ENCODE results near the gene DCST1. TPM values are rescaled to one million over a fixed set of nuclear protein-coding genes. Genes with fewer than 3 reads are reported as not detected.

Gene DCST1
- total and polyA plus RNA-seq, 2 of the 13 experiments (the other 11 are each of a cell fraction or from before 2014, with no cell fraction given) = 0.04 TPM; not detected in 1

DNA sequence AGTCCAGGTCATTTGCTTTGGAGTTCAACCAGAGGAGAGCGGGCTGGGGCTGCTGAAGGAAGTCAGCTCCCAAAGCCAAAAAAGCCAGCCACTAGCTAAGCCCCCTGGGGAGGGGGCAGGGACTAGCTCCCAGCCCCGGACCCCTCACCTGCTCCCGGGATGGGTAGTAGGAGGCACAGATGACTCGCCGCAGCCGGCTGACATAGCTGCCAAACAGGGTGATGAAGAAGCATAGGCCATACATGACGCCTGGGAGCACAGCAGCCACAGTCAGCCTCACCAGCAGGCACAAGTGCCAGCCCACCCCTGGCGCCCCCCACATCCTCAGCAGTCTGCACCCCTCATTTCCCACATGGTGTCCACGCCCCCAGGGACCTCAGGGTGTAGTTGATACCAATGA lies 7.5 kb upstream of the DCST1 start (continued):
- no peak for TF ChIP-seq SALL2 (CRISPR knock-in tag; IDR thresholded peaks at IDR 0.05)
- TF ChIP-seq MAF1 (CRISPR knock-in tag; IDR thresholded peaks at IDR 0.05; ENCODE audit: borderline replicate concordance) = no peak
- TF ChIP-seq, protein P1, sequence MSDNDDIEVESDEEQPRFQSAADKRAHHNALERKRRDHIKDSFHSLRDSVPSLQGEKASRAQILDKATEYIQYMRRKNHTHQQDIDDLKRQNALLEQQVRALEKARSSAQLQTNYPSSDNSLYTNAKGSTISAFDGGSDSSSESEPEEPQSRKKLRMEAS (IDR thresholded peaks at IDR 0.05) = no peak

DNA sequence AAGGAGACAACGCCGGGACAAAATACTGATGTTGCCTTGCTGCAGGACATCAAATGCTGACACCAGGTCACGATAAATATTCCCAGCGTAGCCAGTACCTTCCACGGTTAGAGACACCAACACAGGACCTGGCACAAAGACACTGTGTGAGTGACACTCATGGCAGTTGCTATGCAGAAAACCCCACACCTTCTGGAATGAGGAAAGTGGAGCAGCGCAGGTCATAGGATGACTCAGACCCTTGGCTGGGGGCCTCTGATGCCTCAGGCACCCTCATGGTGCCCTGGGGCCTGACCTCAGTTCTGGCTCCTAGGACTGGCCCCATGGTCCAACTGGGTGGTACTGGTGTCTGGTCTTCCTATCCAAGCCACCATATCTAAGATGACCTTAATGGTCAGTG lies 7.0 kb upstream of the DCST1 start:
- Histone ChIP-seq H4K20me1 (ENCODE audit: insufficient read depth, low read length) (no peaks in the 10 kb centered on the region), H2AFZ (ENCODE audit: low read length) (no peak overlapping the region), H3K36me3 (replicated peaks in 1 of 2; ENCODE audit: control insufficient read depth in 1 of 2, insufficient read depth in 2 of 2, low read length in 2 of 2) (no peaks in the 10 kb centered on the region), H3K9ac (ENCODE audit: insufficient read depth, low read depth, low read length) (no peak overlapping the region), H3K27ac (ENCODE audit: extremely low read length, insufficient read depth, low read length) (no peak overlapping the region), H3K4me2 (ENCODE audit: low read depth, low read length) (no peak overlapping the region), H3K79me2 (ENCODE audit: insufficient read depth, low read length) (no peaks in the 10 kb centered on the region), H3K4me1 (ENCODE audit: insufficient read depth, low read length) (peaks cover 76% of the 10 kb centered on the region), H3K9me3 (ENCODE audit: low read length) (no peaks in the 10 kb centered on the region), H3K4me3 (replicated peaks in 1 of 3; ENCODE audit: insufficient read depth in 1 of 3, low read depth in 2 of 3, low read length in 3 of 3) (no peak overlapping the region), H3K27me3 (ENCODE audit: control insufficient read depth in 1 of 2, insufficient read depth in 2 of 2, low read length in 2 of 2) (peaks cover 2 to 22% of the 10 kb centered on the region in 2 experiments; a peak in 4 of 5 replicates)
- TF ChIP-seq ZNF441 (CRISPR knock-in tag; IDR thresholded peaks at IDR 0.05; ENCODE audit: borderline replicate concordance) = no peak
- peak; percentile 60; the same call in 1 of the 2 replicates for TF ChIP-seq RFX5 (IDR thresholded peaks at IDR 0.05; ENCODE audit: low read depth, low read length)
- TF ChIP-seq FOSL2 (CRISPR knock-in tag; IDR thresholded peaks at IDR 0.05) = peak; percentile 57; the same call in 1 of the 2 replicates
- in situ Hi-C loops (cut with HindIII; ENCODE audit: extremely low pct_ligation_motif_present, low pct_unique_long_range_greater_than_20kb) = no loop called here
- CTCF ChIA-PET (ENCODE audit: low intra/inter-chr PET ratio, low total read pairs) = no interaction called here
- no TSS peak for BruUV-seq (replicated peaks)
- FAIRE-seq (no peak), ATAC-seq (no peak), DNase-seq (ENCODE audit: low spot score) (no peak)
- intact Hi-C loops (cut with micrococcal nuclease; ENCODE audit: unreplicated experiment) = no loop called here
- POLR2A ChIA-PET = no interaction called here
- 69% methylated on average over 5 of the region's 6 CpGs for WGBS (ENCODE audit: low lambda C conversion rate)

DNA sequence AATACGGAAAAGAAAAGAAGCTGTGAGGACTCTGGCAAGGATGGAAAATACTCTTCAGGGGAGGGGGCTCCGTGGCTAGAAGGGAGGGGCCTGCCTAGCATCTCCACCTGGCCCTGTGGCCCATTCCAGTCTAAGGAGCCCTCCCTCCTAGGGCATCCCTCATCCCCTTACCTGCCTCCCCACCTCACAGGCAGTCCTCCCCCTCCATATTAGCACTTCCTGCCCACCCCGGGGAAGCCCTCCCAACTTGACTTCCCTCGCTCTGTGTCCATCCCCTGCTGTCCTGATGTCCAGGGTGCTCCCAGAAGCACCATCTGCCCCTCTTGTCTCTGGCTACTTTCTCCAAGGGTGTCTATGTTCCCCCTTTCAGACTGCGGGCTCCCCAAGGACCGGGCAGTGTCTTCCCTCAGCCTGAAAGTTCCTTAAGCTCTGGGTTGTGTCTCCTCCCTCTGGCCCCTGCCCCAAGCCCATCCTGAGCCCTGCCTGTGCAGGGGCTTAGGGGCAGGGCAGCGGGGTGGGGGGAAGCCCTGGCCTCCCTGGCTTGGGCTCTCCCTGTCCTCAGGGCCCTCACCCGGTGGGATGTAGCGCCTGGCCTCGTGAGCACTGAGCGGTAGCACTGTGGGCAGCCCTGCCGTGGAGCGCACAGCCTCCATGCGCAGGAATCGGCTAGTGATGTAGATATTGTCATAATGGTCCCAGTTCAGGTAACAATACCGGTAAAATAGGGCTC lies 3.9 kb upstream of the DCST1 start:
- intact Hi-C loops (cut with micrococcal nuclease; ENCODE audit: unreplicated experiment) (no loop called here), in situ Hi-C loops (cut with HindIII; ENCODE audit: extremely low pct_ligation_motif_present, low pct_unique_long_range_greater_than_20kb) (no loop called here)
- H3K27me3 ChIP-seq (ENCODE audit: control insufficient read depth in 1 of 2, insufficient read depth in 2 of 2, low read length in 2 of 2) = peaks cover 7 to 45% of the 10 kb centered on the region in 2 experiments
- no peak overlapping the region for H3K9ac ChIP-seq (ENCODE audit: insufficient read depth, low read depth, low read length)
- no peak overlapping the region for H3K27ac ChIP-seq (ENCODE audit: extremely low read length, insufficient read depth, low read length)
- BruUV-seq (replicated peaks) = no TSS peak
- 55% methylated on average over 16 of the region's 16 CpGs for WGBS (ENCODE audit: low lambda C conversion rate)
- ATAC-seq (peak; percentile 17; the same call in 2 of the 3 replicates), DNase-seq (ENCODE audit: low spot score) (no peak), FAIRE-seq (no peak)
- H3K4me3 ChIP-seq (replicated peaks in 1 of 3; ENCODE audit: insufficient read depth in 1 of 3, low read depth in 2 of 3, low read length in 3 of 3) = no peak overlapping the region
- no peaks in the 10 kb centered on the region for H4K20me1 ChIP-seq (ENCODE audit: insufficient read depth, low read length)
- no peak overlapping the region for H2AFZ ChIP-seq (ENCODE audit: low read length)
- H3K4me1 ChIP-seq (ENCODE audit: insufficient read depth, low read length) = peaks cover 48% of the 10 kb centered on the region
- CTCF ChIA-PET (ENCODE audit: low intra/inter-chr PET ratio, low total read pairs) = no interaction called here
- no peaks in the 10 kb centered on the region for H3K9me3 ChIP-seq (ENCODE audit: low read length)
- no peak overlapping the region; the same call in 1 of the 2 replicates for H3K4me2 ChIP-seq (ENCODE audit: low read depth, low read length)
- no peaks in the 10 kb centered on the region for H3K36me3 ChIP-seq (replicated peaks in 1 of 2; ENCODE audit: control insufficient read depth in 1 of 2, insufficient read depth in 2 of 2, low read length in 2 of 2)
- TF ChIP-seq ARNT2 (CRISPR knock-in tag; IDR thresholded peaks at IDR 0.05; ENCODE audit: low read depth) (no peak), GTF2F1 (IDR thresholded peaks at IDR 0.05; ENCODE audit: low read length) (no peak), KMT2A (CRISPR knock-in tag; IDR thresholded peaks at IDR 0.05) (no peak), U2AF2 (IDR thresholded peaks at IDR 0.05; ENCODE audit: low read depth, low read length) (no peak), ZNF263 (CRISPR knock-in tag; IDR thresholded peaks at IDR 0.05) (peak; percentile 81)
- no peaks in the 10 kb centered on the region for H3K79me2 ChIP-seq (ENCODE audit: insufficient read depth, low read length)
- POLR2A ChIA-PET = no interaction called here
